A673 (cell line): ENCODE measurements around the gene TBXA2R.

ENCODE experiments used
- EZH2 ChIP-seq: fragments of 200-600 bp; sonication (generic); IDR thresholded peaks from 2 replicates; pipeline ENCODE4 v1.6.1; 2017; ENCODE audit warnings: borderline replicate concordance, low read depth, mild to moderate bottlenecking, mixed read lengths, antibody characterized with exemption, low read length; ENCODE audit not compliant: poor library complexity, severe bottlenecking
- TF ChIP-seq, protein P1 (sequence below): fragments of 300-800, 200-600 bp; sonication (generic); conservative IDR thresholded peaks from 2 replicates; pipeline ENCODE4 v1.5.1; 2017; ENCODE audit warnings: low read depth, mild to moderate bottlenecking, antibody characterized with exemption, low read length, moderate library complexity, mixed read lengths

DNA sequence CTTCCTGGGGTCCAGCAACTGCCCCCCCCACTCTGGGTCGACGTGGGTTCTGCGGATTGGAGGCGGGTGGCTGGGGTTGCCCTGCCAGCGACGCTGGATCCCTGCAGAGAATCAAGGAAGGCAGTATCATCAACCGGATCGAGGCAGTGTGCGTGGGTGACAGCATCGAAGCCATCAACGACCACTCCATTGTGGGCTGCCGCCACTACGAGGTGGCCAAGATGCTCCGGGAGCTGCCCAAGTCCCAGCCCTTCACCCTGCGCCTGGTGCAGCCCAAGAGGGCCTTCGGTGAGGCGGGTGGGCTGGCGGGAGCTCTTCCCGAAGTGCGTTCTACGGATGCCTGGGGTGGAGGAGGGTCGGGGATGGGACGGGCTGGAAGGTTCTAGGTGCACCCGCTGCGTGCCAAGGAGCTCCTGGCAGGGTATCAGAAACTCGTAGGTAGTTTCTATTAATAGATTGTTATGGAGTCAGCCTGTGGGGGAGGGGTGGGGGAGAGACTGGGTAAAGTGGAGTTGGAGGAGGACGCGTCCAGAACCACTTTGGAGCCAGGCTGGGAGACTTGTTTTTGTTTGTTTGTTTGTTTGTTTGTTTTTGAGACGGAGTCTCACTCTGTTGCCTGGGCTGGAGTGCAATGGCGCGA is 19.8 kb downstream of the TBXA2R start:
- TF ChIP-seq EZH2, result no peak
- TF ChIP-seq, protein P1, sequence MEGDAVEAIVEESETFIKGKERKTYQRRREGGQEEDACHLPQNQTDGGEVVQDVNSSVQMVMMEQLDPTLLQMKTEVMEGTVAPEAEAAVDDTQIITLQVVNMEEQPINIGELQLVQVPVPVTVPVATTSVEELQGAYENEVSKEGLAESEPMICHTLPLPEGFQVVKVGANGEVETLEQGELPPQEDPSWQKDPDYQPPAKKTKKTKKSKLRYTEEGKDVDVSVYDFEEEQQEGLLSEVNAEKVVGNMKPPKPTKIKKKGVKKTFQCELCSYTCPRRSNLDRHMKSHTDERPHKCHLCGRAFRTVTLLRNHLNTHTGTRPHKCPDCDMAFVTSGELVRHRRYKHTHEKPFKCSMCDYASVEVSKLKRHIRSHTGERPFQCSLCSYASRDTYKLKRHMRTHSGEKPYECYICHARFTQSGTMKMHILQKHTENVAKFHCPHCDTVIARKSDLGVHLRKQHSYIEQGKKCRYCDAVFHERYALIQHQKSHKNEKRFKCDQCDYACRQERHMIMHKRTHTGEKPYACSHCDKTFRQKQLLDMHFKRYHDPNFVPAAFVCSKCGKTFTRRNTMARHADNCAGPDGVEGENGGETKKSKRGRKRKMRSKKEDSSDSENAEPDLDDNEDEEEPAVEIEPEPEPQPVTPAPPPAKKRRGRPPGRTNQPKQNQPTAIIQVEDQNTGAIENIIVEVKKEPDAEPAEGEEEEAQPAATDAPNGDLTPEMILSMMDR, result no peak
